Neuronal stem cell (in vitro differentiated cells): ENCODE results near the gene XRCC3.

Source experiments
- DNase-seq: peaks from one replicate; pipeline ENCODE4 v3.0.0-alpha.2; 2013; ENCODE audit warnings: low spot score
- H2AFZ ChIP-seq: one replicate; pipeline ENCODE4 v1.6.1; 2013; ENCODE audit warnings: mild to moderate bottlenecking, low read length, inconsistent platforms
- H2AK5ac ChIP-seq: 2 replicates; pipeline ENCODE4 v1.6.1; 2013; ENCODE audit warnings: low read depth, mild to moderate bottlenecking, inconsistent platforms, low read length, moderate library complexity, mixed read lengths
- H2BK120ac ChIP-seq: 2 replicates; pipeline ENCODE4 v1.6.1; 2013; ENCODE audit warnings: low read depth, mild to moderate bottlenecking, inconsistent platforms, low read length, moderate library complexity, mixed read lengths
- H2BK12ac ChIP-seq: one replicate; pipeline ENCODE4 v1.6.1; 2013; ENCODE audit warnings: low read length, inconsistent platforms
- H2BK15ac ChIP-seq: 2 replicates; pipeline ENCODE4 v1.6.1; 2013; ENCODE audit warnings: mild to moderate bottlenecking, low read length, inconsistent platforms, mixed read lengths
- H2BK5ac ChIP-seq: one replicate; pipeline ENCODE4 v1.6.1; 2013; ENCODE audit warnings: inconsistent platforms, mild to moderate bottlenecking, low read length, moderate library complexity
- H3K14ac ChIP-seq: one replicate; pipeline ENCODE4 v1.6.1; 2013; ENCODE audit warnings: low read length, inconsistent platforms
- H3K18ac ChIP-seq: 2 replicates; pipeline ENCODE4 v1.6.1; 2013; ENCODE audit warnings: low read length, inconsistent platforms
- H3K23ac ChIP-seq: 2 replicates; pipeline ENCODE4 v1.6.1; 2013; ENCODE audit warnings: low read depth, mild to moderate bottlenecking, mixed read lengths, low read length, inconsistent platforms; ENCODE audit not compliant: poor library complexity
- H3K27ac ChIP-seq: replicated peaks from 3 replicates; pipeline ENCODE4 v1.5.1; 2013; ENCODE audit warnings: low read length, inconsistent platforms
- H3K27me3 ChIP-seq, 3 experiments: 2 replicates each; pipeline ENCODE4 v1.6.1; 2013; ENCODE audit warnings: low read length in 3 of 3, mild to moderate bottlenecking in 2 of 3, inconsistent platforms in 1 of 3, low read depth in 1 of 3, mixed read lengths in 1 of 3, moderate library complexity in 1 of 3; ENCODE audit not compliant: control insufficient read depth in 3 of 3, insufficient read depth in 3 of 3
- H3K36me3 ChIP-seq, 2 donors: replicated peaks in 1 of 2; 2 replicates each; pipeline ENCODE4 v1.6.1; 2013; ENCODE audit warnings: low read length in 2 of 2; ENCODE audit not compliant: control insufficient read depth in 2 of 2, insufficient read depth in 2 of 2
- H3K4ac ChIP-seq: 2 replicates; pipeline ENCODE4 v1.6.1; 2013; ENCODE audit warnings: inconsistent platforms, mild to moderate bottlenecking, low read length, moderate library complexity
- H3K4me1 ChIP-seq, 2 donors: 1 replicate in 1 of 2; 2 replicates in 1 of 2; pipeline ENCODE4 v1.6.1; 2013; ENCODE audit warnings: low read length in 2 of 2, low read depth in 1 of 2; ENCODE audit not compliant: control insufficient read depth in 2 of 2, insufficient read depth in 1 of 2
- H3K4me2 ChIP-seq: one replicate; pipeline ENCODE4 v1.6.1; 2013; ENCODE audit warnings: mild to moderate bottlenecking, low read length, inconsistent platforms; ENCODE audit not compliant: insufficient read depth, poor library complexity, severe bottlenecking
- H3K4me3 ChIP-seq, 2 donors: 2 replicates each; pipeline ENCODE4 v1.5.1; 2013; ENCODE audit warnings: low read length in 2 of 2, mild to moderate bottlenecking in 2 of 2, inconsistent platforms in 1 of 2, moderate library complexity in 1 of 2
- H3K79me1 ChIP-seq: one replicate; pipeline ENCODE4 v1.6.1; 2013; ENCODE audit warnings: low read depth, mild to moderate bottlenecking, inconsistent platforms, low read length, moderate library complexity
- H3K9ac ChIP-seq: one replicate; pipeline ENCODE4 v1.6.1; 2013; ENCODE audit warnings: mild to moderate bottlenecking, low read depth, low read length, inconsistent platforms; ENCODE audit not compliant: poor library complexity
- H3K9me3 ChIP-seq, 2 donors: replicated peaks in 1 of 2; 2 replicates each; pipeline versions ENCODE3 to v1.6.1; 2013; ENCODE audit warnings: low read length in 2 of 2, mild to moderate bottlenecking in 2 of 2, inconsistent platforms in 1 of 2, low read depth in 1 of 2, mixed read lengths in 1 of 2, moderate library complexity in 1 of 2; ENCODE audit not compliant: control insufficient read depth in 2 of 2, insufficient read depth in 1 of 2
- H4K8ac ChIP-seq: one replicate; pipeline ENCODE4 v1.6.1; 2013; ENCODE audit warnings: low read depth, mild to moderate bottlenecking, inconsistent platforms, low read length, moderate library complexity
- H4K91ac ChIP-seq: one replicate; pipeline ENCODE4 v1.6.1; 2013; ENCODE audit warnings: low read length, low read depth, mild to moderate bottlenecking, inconsistent platforms; ENCODE audit not compliant: poor library complexity
- WGBS, 2 donors: extraction: QIAGEN DNeasy Blood & Tissue Kit; methylation state at CpG; one replicate each; pipeline ENCODE4 v1.1.7; 2013; ENCODE audit warnings: missing lambda C conversion rate in 2 of 2, mixed read lengths in 1 of 2; ENCODE audit not compliant: insufficient read length in 2 of 2, insufficient replicate concordance in 1 of 2; ENCODE audit errors: extremely low coverage in 2 of 2; 5-methylcytosine and 5-hydroxymethylcytosine counted together

The XRCC3 gene

GRCh38 chr14:103718572-103718971 is 3.3 kb upstream of the XRCC3 start:
- H3K4me1 ChIP-seq, result peaks cover 22 to 24% of the 10 kb centered on the region in 2 donors
- no peak overlapping the region for H3K18ac ChIP-seq
- H4K91ac ChIP-seq, result no peak overlapping the region
- H3K36me3 ChIP-seq, result peaks cover 2 to 21% of the 10 kb centered on the region in 2 donors
- no peak overlapping the region for H2BK15ac ChIP-seq
- H3K9ac ChIP-seq, result peak overlapping the region; percentile 34
- no peak for DNase-seq
- H3K9me3 ChIP-seq, result no peaks in the 10 kb centered on the region
- H3K4ac ChIP-seq, result no peak overlapping the region
- H3K4me2 ChIP-seq, result no peak overlapping the region
- no peak overlapping the region for H2BK120ac ChIP-seq
- H3K23ac ChIP-seq, result no peak overlapping the region
- no peaks in the 10 kb centered on the region for H3K27me3 ChIP-seq
- H3K27ac ChIP-seq, result no peak overlapping the region
- no peak overlapping the region for H3K4me3 ChIP-seq
- no peak overlapping the region for H2AK5ac ChIP-seq
- H4K8ac ChIP-seq, result no peak overlapping the region
- peaks cover 32% of the 10 kb centered on the region for H3K79me1 ChIP-seq
- WGBS, 2 donors, result no CpG with 5 or more reads among the region's 16 CpGs
- H2BK5ac ChIP-seq, result no peak overlapping the region
- H3K14ac ChIP-seq, result no peak overlapping the region
- no peak overlapping the region for H2AFZ ChIP-seq
- no peak overlapping the region for H2BK12ac ChIP-seq

- no peaks in the 10 kb centered on the region for H3K9me3 ChIP-seq
- WGBS, 2 donors, result no CpG with 5 or more reads among the region's 17 CpGs
- H3K79me1 ChIP-seq, result peaks cover 34% of the 10 kb centered on the region
- peak overlapping the region; percentile 30 for H3K9ac ChIP-seq
- H3K27ac ChIP-seq, result no peak overlapping the region
- H2BK5ac ChIP-seq, result no peak overlapping the region
- H3K23ac ChIP-seq, result no peak overlapping the region
- DNase-seq, result no peak
- H3K4me1 ChIP-seq, result peaks cover 24 to 27% of the 10 kb centered on the region in 2 donors
- H2BK12ac ChIP-seq, result no peak overlapping the region
- no peak overlapping the region for H2AK5ac ChIP-seq
- H4K91ac ChIP-seq, result no peak overlapping the region
- no peak overlapping the region for H3K14ac ChIP-seq
- H3K18ac ChIP-seq, result no peak overlapping the region
- peaks cover 2 to 37% of the 10 kb centered on the region in 2 donors for H3K36me3 ChIP-seq
- H3K27me3 ChIP-seq, result no peaks in the 10 kb centered on the region
- no peak overlapping the region for H4K8ac ChIP-seq
- no peak overlapping the region for H3K4ac ChIP-seq
- H2BK15ac ChIP-seq, result no peak overlapping the region
- no peak overlapping the region for H2BK120ac ChIP-seq
- peak overlapping the region in 1 of 2 donors; percentile 85 for H3K4me3 ChIP-seq
- no peak overlapping the region for H2AFZ ChIP-seq
- H3K4me2 ChIP-seq, result peak overlapping the region; percentile 78
These were observed 1.7 kb upstream of the XRCC3 start for GRCh38 chr14:103716899-103717411.

- peak overlapping the region; percentile 67 for H2BK15ac ChIP-seq
- no peaks in the 10 kb centered on the region for H3K27me3 ChIP-seq
- peak overlapping the region; percentile 76 for H3K18ac ChIP-seq
- H2BK12ac ChIP-seq, result no peak overlapping the region
- peak overlapping the region; percentile 90 for H2AFZ ChIP-seq
- H3K4ac ChIP-seq, result no peak overlapping the region
- H3K9ac ChIP-seq, result peak overlapping the region; percentile 92
- peaks cover 2 to 44% of the 10 kb centered on the region in 2 donors for H3K36me3 ChIP-seq
- WGBS, 2 donors, result no CpG with 5 or more reads among the region's 72 CpGs
- peak overlapping the region; percentile 80 for H3K23ac ChIP-seq
- H3K9me3 ChIP-seq, result no peaks in the 10 kb centered on the region
- DNase-seq, result no peak
- no peak overlapping the region for H4K91ac ChIP-seq
- H3K4me1 ChIP-seq, result peaks cover 24 to 27% of the 10 kb centered on the region in 2 donors
- H2BK5ac ChIP-seq, result peak overlapping the region; percentile 39
- peak overlapping the region; percentile 75 for H3K14ac ChIP-seq
- H3K79me1 ChIP-seq, result peaks cover 37% of the 10 kb centered on the region
- no peak overlapping the region for H2BK120ac ChIP-seq
- H2AK5ac ChIP-seq, result peak overlapping the region; percentile 88
- no peak overlapping the region for H3K27ac ChIP-seq
- H4K8ac ChIP-seq, result no peak overlapping the region
- H3K4me2 ChIP-seq, result peak overlapping the region; percentile 78
- H3K4me3 ChIP-seq, result peak overlapping the region; percentile 85 to 89
These were observed 995 bp upstream of the XRCC3 start for GRCh38 chr14:103716091-103716801.

- Histone ChIP-seq H3K27me3 (no peaks in the 10 kb centered on the region), H4K91ac (no peak overlapping the region), H3K4me2 (peak overlapping the region; percentile 83), H3K36me3 (peaks cover 5 to 63% of the 10 kb centered on the region in 2 donors), H2AFZ (no peak overlapping the region), H3K4me3 (peak overlapping the region in 1 of 2 donors; percentile 85), H4K8ac (no peak overlapping the region), H3K9me3 (no peaks in the 10 kb centered on the region), H3K4me1 (peaks cover 27 to 30% of the 10 kb centered on the region in 2 donors), H3K14ac (no peak overlapping the region), H2BK15ac (no peak overlapping the region), H2BK120ac (no peak overlapping the region), H3K9ac (no peak overlapping the region), H3K79me1 (peaks cover 31% of the 10 kb centered on the region), H3K27ac (no peak overlapping the region), H3K23ac (no peak overlapping the region), H3K4ac (no peak overlapping the region), H2BK5ac (no peak overlapping the region), H2BK12ac (no peak overlapping the region), H3K18ac (no peak overlapping the region), H2AK5ac (no peak overlapping the region)
- no CpG with 5 or more reads among the region's 16 CpGs for WGBS, 2 donors
- DNase-seq, result no peak
These were observed 1.1 kb downstream of the XRCC3 start for GRCh38 chr14:103714063-103714724.
